ENCODE results near the gene EIF4G3.
A peak's percentile ranks its signal among the peaks of the same experiment; 100 is the strongest.
"Not testable (repeated sequence)": the region's sequence is repeated elsewhere in the genome, so short reads cannot be mapped to it uniquely, and the experiment has no call there.

The EIF4G3 gene

DNA sequence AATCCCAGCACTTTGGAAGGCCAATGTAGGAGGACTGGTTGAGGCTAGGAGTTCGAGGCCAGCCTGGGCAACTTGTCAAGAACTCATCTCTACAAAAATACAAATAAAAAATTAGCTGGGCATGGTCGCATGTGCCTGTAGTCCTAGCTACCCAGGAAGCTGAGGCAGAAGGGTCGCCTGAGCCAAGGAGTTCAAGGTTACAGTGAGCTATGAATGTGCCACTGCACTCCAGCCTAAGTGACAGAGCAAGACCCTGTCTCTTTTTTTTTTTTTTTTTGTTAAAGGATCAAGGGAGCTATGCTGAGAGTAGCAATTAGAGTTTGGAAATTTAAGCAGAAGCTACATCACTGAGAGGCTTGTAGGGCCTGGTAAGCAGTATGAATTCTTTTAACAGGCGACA is 70.9 kb downstream of the EIF4G3 start:
- no peak for DNase-seq (ENCODE audit: low read depth)

- DNase-seq (ENCODE audit: low read depth) = no peak
These were observed 72.0 kb downstream of the EIF4G3 start for GRCh38 chr1:21104683-21105082.

DNA sequence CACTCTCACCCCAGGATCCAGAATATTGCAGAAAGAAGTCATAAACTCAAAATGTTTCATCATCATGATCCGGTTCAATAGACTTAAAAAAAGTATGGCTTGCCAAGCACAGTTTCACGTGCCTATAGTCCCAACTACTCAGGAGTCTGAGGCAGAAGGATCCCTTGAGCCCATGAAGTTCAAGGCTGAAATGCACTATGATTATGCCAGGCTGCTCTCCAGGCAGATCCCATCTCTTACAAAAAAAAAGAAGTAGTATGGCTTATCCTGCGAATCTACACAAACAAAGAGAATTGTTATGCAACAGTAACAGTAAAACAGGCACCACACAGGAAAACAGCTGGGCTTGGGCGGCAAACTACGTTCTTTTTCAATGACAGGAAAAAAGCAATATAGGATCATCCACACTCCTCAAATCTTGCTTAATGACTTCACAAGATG is 76.2 kb downstream of the EIF4G3 start:
- DNase-seq (ENCODE audit: low read depth) = no peak

DNA sequence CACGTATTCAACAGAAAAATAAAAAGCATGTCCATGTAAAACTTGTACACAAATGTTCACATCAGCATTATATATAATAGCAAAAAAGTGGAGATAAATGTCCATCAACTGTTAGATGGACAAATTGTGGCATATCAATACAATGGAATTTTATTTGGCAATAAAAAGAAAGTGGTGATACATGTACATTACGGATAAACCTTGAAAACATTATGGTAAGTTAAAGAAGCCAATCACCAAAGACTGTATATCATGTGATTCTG is 76.9 kb downstream of the EIF4G3 start:
- DNase-seq (ENCODE audit: low read depth) = no peak

- DNase-seq (ENCODE audit: low read depth) = no peak
These were observed 77.4 kb downstream of the EIF4G3 start for GRCh38 chr1:21099034-21099868.

DNA sequence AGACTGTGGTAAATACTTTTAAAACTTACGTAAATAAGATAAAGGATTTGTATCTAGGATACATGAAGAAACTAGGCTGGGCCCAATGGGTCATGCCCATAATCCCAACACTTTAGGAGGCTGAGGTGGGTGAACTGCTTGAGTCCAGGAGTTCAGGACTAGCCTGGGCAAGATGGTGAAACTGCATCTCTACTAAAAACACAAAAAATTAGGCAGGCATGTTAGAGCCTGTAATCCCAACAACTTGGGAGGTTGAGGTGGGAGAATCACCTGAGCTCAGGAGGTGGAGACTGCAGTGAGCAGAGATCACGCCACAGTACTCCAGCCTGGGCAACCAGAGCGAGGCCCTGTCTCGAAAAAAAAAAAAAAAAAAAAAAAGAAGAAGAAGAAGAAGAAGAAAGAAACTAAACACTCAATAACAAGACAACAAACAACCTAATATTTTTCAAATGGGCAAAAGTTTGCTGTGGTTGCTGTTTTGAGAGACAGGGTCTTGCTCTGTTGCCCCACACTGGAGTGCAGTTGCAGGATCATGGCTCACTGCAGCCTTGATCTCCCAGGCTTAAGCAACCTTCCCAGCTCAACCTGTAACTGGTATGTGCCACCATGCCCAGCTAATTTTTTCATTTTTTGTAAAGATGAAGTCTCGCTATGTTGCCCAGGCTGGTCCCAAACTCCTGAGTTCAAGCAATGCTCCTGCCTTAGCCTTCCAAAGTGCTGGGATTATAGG is 78.3 kb downstream of the EIF4G3 start:
- no peak for DNase-seq (ENCODE audit: low read depth)

DNA sequence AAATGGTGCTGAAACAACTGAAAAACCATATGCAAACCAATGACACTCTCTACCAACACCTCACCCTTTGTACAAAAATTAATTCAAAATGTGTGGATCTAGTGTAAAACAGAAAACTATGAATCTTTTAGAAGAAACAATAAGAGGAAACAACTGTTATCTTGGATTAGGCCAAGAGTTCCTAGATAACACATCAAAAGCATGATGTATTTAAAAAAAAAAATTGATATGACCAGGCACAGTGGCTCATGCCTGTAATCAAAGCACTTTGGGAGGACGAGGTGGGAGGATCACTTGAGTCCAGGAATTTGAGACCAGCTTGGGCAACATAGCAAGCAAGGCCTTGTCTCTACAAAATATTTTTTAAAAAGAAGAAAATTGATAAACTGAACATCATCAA is 79.0 kb downstream of the EIF4G3 start:
- DNase-seq (ENCODE audit: low read depth) = no peak

DNA sequence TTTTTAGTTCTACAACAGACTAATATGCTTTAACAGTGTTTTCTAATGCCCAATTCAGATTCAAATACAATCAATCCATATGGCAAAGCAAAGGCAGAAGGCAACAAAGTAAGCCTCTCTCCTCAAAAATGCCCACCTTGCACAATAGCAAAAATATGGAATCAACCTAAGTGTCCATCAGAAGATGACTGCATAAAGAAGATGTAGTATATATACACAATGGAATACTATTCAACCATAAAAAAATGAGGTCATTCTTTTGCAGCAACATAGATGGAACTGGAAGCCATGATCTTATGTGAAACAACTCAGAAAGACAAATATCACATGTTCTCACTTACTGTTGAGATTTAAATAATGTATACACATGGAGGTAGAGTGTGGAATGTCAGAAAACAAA is 80.7 kb downstream of the EIF4G3 start:
- DNase-seq (ENCODE audit: low read depth) = no peak

DNA sequence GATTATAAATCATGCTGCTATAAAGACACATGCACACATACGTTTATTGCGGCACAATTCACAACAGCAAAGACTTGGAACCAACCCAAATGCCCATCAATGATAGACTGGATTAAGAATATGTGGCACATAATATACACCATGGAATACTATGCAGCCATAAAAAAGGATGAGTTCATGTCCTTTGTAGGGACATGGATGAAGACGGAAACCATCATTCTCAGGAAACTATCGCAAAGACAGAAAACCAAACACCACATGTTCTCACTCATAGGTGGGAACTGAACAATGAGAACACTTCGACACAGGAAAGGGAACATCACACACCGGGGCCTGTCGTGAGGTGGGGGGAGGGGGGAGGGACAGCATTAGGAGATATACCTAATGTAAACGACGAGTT is 82.4 kb downstream of the EIF4G3 start:
- DNase-seq (ENCODE audit: low read depth) = not testable (repeated sequence)

- DNase-seq (ENCODE audit: low read depth) = not testable (repeated sequence)
These were observed 83.3 kb downstream of the EIF4G3 start for GRCh38 chr1:21093271-21093958.

- not testable (repeated sequence) for DNase-seq (ENCODE audit: low read depth)
These were observed 84.2 kb downstream of the EIF4G3 start for GRCh38 chr1:21092545-21092944.

DNA sequence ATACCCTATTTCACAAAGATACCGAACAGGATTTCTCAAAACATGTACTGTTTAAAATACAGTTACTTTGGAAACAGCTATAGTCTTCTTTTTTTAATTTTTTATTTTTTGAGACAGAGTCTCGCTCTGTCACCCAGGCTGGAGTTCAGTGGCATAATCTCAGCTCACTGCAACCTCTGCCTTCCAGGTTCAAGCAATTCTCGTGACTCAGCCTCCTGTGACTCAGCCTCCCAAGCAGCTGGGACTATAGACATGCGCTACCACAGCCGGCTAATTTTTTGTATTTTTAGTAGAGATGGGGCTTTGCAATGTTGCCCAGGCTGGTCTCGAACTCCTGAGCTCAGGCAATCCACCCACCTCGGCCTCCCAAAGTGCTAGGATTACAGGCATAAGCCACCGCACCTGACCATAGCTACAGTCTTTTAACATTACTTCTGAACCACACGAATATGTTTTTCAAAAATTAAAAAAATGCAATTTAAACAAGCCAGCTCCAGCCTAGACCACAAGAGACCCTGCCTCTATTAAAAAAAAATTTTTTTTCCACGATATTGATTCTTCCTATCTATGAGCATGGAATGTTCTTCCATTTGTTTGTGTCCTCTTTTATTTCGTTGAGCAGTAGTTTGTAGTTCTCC is 85.5 kb downstream of the EIF4G3 start:
- not testable (repeated sequence) for DNase-seq (ENCODE audit: low read depth)

GRCh38 chr1:21090463-21090862 is 86.2 kb downstream of the EIF4G3 start:
- DNase-seq (ENCODE audit: low read depth) = no peak

- no peak for DNase-seq (ENCODE audit: low read depth)
These were observed 87.0 kb downstream of the EIF4G3 start for GRCh38 chr1:21089731-21090130.

DNA sequence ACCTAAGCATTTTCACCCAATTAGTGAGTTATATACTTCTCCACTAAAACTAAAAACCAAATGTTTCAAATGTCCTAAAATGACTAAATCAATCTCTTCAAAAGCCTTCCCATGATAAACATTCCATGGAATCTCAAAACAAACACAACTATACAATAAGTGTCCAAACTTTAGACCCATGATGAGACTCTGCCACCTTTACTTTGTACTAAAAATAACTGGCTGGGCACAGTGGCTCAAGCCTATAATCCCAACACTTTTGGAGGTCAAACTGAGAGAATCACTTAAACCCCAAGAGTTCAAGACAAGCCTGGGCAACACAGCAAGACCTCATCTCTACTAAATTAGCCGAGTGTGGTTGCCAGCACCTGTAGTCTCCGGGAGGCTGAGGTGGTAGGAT is 87.4 kb downstream of the EIF4G3 start:
- DNase-seq (ENCODE audit: low read depth) = no peak

- peak; percentile 2 for DNase-seq (ENCODE audit: low read depth)
These were observed 92.4 kb downstream of the EIF4G3 start for GRCh38 chr1:21084111-21084810.

- DNase-seq (ENCODE audit: low read depth) = no peak
These were observed 94.6 kb downstream of the EIF4G3 start for GRCh38 chr1:21082073-21082472.

GRCh38 chr1:21077085-21077484 is 99.6 kb downstream of the EIF4G3 start:
- DNase-seq (ENCODE audit: low read depth) = no peak

GRCh38 chr1:21072721-21073120 is 104.0 kb downstream of the EIF4G3 start:
- DNase-seq (ENCODE audit: low read depth) = no peak

GRCh38 chr1:21069549-21069948 is 107.1 kb downstream of the EIF4G3 start:
- DNase-seq (ENCODE audit: low read depth) = no peak

DNA sequence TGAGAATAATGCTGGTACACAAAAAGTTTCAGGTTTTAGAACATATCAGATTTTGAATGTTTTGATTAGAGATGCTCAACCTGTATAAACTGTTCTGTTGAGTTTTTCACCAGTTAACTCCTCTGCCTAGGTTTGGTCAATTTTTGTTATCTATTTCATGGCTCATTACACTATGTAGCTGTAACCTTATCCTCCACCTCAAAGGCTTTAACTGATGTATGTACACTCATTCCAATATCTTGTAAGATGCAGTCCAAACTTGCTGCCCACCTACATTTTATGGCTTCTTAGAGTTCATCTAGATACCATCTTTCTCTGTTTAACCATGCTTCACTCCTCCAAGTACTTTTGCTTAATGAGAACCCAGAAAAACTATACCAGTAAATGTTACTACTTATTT is 107.8 kb downstream of the EIF4G3 start:
- no peak for DNase-seq (ENCODE audit: low read depth)
